ENCODE results near the gene UBD.

UBD gene

DNA sequence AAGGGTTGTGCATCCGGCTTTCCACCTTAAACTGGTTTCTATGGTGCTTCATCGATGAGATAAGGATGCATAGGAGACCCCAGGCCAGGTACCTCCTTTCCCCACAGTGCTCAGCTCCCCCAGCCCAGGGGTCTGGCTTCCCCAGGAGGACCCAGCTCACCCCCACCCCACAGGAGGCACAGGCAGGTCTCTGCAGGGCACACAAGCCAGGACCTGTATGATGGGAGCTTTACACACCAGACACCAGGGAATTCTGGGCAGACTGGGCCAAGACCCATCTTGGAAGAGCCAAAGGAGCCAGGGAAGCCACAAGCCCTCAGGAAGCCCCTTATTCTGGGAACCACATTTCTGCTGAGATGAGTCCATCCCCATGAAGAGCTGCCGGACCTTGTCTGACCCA lies 29.6 kb downstream of the UBD start:
- Mint-ChIP-seq H3K27ac (no peak overlapping the region), H3K36me3 (ENCODE audit: low read depth) (no peaks in the 10 kb centered on the region), H3K9me3 (no peaks in the 10 kb centered on the region), H3K27me3 (ENCODE audit: low read depth) (peaks cover 14% of the 10 kb centered on the region), H3K4me1 (no peaks in the 10 kb centered on the region), H3K4me3 (no peak overlapping the region)
- TF ChIP-seq, protein P1, sequence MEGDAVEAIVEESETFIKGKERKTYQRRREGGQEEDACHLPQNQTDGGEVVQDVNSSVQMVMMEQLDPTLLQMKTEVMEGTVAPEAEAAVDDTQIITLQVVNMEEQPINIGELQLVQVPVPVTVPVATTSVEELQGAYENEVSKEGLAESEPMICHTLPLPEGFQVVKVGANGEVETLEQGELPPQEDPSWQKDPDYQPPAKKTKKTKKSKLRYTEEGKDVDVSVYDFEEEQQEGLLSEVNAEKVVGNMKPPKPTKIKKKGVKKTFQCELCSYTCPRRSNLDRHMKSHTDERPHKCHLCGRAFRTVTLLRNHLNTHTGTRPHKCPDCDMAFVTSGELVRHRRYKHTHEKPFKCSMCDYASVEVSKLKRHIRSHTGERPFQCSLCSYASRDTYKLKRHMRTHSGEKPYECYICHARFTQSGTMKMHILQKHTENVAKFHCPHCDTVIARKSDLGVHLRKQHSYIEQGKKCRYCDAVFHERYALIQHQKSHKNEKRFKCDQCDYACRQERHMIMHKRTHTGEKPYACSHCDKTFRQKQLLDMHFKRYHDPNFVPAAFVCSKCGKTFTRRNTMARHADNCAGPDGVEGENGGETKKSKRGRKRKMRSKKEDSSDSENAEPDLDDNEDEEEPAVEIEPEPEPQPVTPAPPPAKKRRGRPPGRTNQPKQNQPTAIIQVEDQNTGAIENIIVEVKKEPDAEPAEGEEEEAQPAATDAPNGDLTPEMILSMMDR (IDR thresholded peaks at IDR 0.05; ENCODE audit: unreplicated experiment in 3 of 3), result no peak

DNA sequence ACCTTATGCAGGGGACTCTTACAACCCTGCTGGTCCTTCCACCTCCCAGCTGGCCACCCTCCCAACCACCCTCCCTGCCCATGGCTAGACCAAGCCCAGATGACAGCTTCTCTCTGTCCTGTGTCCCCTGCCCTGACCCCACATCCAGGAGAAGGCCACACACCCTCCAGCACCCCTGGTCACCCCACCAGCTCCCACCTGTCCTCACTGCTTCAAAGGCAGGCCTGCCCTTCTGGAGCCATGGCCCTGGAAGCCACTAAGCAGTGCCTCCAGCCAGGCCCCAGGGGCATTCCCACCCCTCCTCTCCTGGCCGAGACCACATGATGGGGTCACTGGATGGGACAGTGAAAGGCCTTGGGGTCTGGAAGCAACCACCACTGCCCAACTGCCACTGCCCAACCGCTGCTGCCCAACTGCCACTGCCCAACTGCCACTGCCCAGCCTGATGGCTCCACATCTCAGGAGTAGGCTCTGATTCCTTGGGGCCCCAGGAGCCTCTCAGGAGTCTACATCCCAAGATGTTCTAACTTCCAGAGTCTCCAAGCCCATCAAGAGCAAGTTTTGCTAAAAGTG lies 30.5 kb downstream of the UBD start:
- Mint-ChIP-seq H3K36me3 (ENCODE audit: low read depth) (no peaks in the 10 kb centered on the region), H3K4me3 (no peak overlapping the region), H3K27ac (no peak overlapping the region), H3K9me3 (no peaks in the 10 kb centered on the region), H3K4me1 (no peaks in the 10 kb centered on the region), H3K27me3 (ENCODE audit: low read depth) (peaks cover 8% of the 10 kb centered on the region)
- TF ChIP-seq, protein P1 (IDR thresholded peaks at IDR 0.05; ENCODE audit: unreplicated experiment in 3 of 3), result no peak

DNA sequence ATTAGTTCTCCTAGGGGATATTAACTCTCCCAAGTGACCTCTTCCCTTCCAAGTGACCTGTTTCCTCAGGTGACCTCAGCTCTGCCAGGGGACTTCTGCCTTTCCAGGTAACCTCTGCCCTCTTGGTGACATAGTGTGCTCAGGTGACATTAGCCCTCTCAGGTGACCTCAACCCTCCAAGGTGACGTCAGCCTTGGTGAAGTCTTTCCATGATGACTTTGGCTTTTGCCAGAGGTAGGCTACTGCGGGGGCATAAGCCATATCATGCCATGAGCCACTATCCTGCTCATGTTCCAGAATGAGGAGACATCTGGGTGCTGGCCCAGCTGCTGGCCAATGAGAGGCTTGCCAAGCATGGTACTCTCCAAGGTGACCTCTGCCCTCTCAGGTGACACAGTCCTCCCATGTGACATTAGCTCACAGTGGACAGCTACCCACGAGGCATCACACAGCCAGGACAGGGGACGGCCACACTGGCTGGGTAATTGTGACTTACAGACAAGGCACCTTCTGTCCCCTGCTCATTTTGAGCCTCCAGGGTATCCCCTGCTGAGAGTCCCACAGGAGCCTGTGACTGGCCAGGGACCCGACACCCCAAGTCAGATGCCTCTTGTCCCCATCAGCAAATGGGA lies 31.1 kb downstream of the UBD start:
- peaks cover 8% of the 10 kb centered on the region for H3K27me3 Mint-ChIP-seq (ENCODE audit: low read depth)
- no peaks in the 10 kb centered on the region for H3K9me3 Mint-ChIP-seq
- no peaks in the 10 kb centered on the region for H3K36me3 Mint-ChIP-seq (ENCODE audit: low read depth)
- H3K4me3 Mint-ChIP-seq, result no peak overlapping the region
- no peak overlapping the region for H3K27ac Mint-ChIP-seq
- TF ChIP-seq, protein P1 (IDR thresholded peaks at IDR 0.05; ENCODE audit: unreplicated experiment in 3 of 3), result no peak
- no peaks in the 10 kb centered on the region for H3K4me1 Mint-ChIP-seq

DNA sequence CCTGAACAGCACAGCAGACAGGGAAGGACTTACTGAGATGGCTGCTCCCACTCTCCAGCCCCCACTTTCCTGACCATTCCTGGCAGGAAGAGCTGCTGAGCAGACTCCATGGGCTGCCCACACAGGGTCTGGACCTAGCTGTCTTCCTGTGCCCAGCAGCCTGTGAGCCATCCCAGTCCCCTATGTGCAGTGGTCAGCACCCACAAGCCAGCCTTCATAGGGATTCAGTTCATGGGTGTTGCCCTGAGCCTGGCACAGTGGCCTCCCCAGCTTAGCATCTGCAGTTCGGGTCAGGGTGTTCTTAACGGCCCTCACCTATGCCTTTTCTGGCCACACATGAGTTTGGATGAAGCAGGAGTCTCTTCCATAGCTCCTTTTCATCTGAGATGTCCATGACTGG lies 32.0 kb downstream of the UBD start:
- TF ChIP-seq, protein P1 (IDR thresholded peaks at IDR 0.05; ENCODE audit: unreplicated experiment in 3 of 3), result no peak
- Mint-ChIP-seq H3K9me3 (peaks cover 3% of the 10 kb centered on the region), H3K4me1 (no peaks in the 10 kb centered on the region), H3K36me3 (ENCODE audit: low read depth) (no peaks in the 10 kb centered on the region), H3K4me3 (no peak overlapping the region), H3K27ac (no peak overlapping the region), H3K27me3 (ENCODE audit: low read depth) (peaks cover 8% of the 10 kb centered on the region)

DNA sequence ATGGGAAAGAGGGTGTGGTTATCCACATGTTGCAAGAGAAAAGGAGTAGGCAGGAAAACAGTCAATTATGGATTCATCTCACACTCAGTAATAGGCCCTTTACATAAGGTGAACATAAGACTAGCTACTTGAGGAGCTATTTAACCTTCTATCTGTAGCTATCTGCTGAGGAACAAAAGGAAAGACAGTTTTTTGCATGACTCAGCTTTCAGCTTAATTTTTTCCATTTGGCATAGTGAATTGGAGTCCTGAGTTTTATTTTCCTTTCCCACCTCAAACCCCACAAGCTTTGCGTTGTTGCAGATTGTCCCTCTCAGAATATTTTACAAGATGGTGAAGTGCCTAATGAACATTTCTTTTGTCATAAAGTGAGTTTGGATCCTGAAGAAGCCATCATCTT lies 32.4 kb downstream of the UBD start:
- no peak overlapping the region for H3K27ac Mint-ChIP-seq
- TF ChIP-seq, protein P1 (IDR thresholded peaks at IDR 0.05; ENCODE audit: unreplicated experiment in 3 of 3), result no peak
- no peaks in the 10 kb centered on the region for H3K36me3 Mint-ChIP-seq (ENCODE audit: low read depth)
- peaks cover 3% of the 10 kb centered on the region for H3K9me3 Mint-ChIP-seq
- H3K27me3 Mint-ChIP-seq (ENCODE audit: low read depth), result peaks cover 8% of the 10 kb centered on the region
- no peaks in the 10 kb centered on the region for H3K4me1 Mint-ChIP-seq
- H3K4me3 Mint-ChIP-seq, result no peak overlapping the region

DNA sequence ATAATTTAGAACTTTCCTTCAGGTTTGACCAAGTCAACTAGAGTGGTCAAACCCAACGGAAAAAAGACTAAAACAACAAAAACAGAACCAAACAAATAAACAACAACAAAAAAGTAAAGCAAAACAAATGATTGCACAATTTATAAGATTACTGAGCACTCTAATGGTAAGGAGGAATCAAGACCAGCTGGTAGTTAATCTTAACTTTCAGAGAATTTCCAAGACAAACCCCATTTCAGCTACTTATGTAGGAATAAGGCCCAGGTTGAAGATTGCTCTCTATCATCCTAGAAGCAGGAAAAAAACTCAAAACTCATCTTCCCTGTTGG lies 34.3 kb downstream of the UBD start:
- no peaks in the 10 kb centered on the region for H3K36me3 Mint-ChIP-seq (ENCODE audit: low read depth)
- no peak overlapping the region for H3K4me3 Mint-ChIP-seq
- peaks cover 8% of the 10 kb centered on the region for H3K27me3 Mint-ChIP-seq (ENCODE audit: low read depth)
- H3K9me3 Mint-ChIP-seq, result peaks cover 3% of the 10 kb centered on the region
- H3K27ac Mint-ChIP-seq, result no peak overlapping the region
- H3K4me1 Mint-ChIP-seq, result no peaks in the 10 kb centered on the region
- TF ChIP-seq, protein P1 (IDR thresholded peaks at IDR 0.05; ENCODE audit: unreplicated experiment in 3 of 3), result no peak

Measured in nephron (organoid).